Sigmoid colon (tissue), 4 donors: Measurements from ENCODE around the gene GBX2.

Experiments
- CTCF ChIP-seq, 4 experiments: fragments of 450-650 bp in 3 of 4; fragments of 200-600 bp in 1 of 4; IDR thresholded peaks; one replicate each; pipeline ENCODE4 v1.5.1; 2016 to 2019; ENCODE audit warnings: antibody characterized with exemption in 4 of 4, mild to moderate bottlenecking in 3 of 4, moderate library complexity in 2 of 4
- POLR2A ChIP-seq, 2 donors: fragments of 450-650 bp; IDR thresholded peaks; one replicate each; pipeline ENCODE4 v1.6.1; 2016; ENCODE audit warnings: antibody characterized with exemption in 2 of 2, mild to moderate bottlenecking in 2 of 2, moderate library complexity in 2 of 2
- POLR2AphosphoS5 ChIP-seq, 4 donors: sonication (generic); formaldehyde crosslinking; IDR thresholded peaks; one replicate each; pipeline ENCODE4 v1.6.1; 2017; ENCODE audit warnings: antibody characterized with exemption in 4 of 4

GRCh38 chr2:236168110-236169080 lies at the start of gene GBX2:
- no peak for TF ChIP-seq CTCF (IDR thresholded peaks at IDR 0.05)
- TF ChIP-seq POLR2AphosphoS5 (IDR thresholded peaks at IDR 0.05) = no peak
- TF ChIP-seq POLR2A (IDR thresholded peaks at IDR 0.05) = no peak
